GM18526 (cell line): ENCODE measurements around the gene KLHL6.

Experiments used
- POLR2A ChIP-seq: IDR thresholded peaks from 3 replicates; pipeline ENCODE4 v1.6.1; 2011; ENCODE audit not compliant: insufficient read length; ENCODE audit errors: extremely low read depth

KLHL6 gene

GRCh38 chr3:183500981-183501704 lies 54.4 kb downstream of the KLHL6 start:
- no peak for TF ChIP-seq POLR2A

GRCh38 chr3:183500319-183500718 lies 55.2 kb downstream of the KLHL6 start:
- no peak for TF ChIP-seq POLR2A

- TF ChIP-seq POLR2A = no peak
Observed at GRCh38 chr3:183498634-183499033, 56.9 kb downstream of the KLHL6 start.

GRCh38 chr3:183497313-183497712 lies 58.2 kb downstream of the KLHL6 start:
- TF ChIP-seq POLR2A = no peak

- no peak for TF ChIP-seq POLR2A
Observed at GRCh38 chr3:183496311-183496710, 59.2 kb downstream of the KLHL6 start.

- no peak for TF ChIP-seq POLR2A
Observed at GRCh38 chr3:183494341-183494740, 61.2 kb downstream of the KLHL6 start.

GRCh38 chr3:183493296-183494045 lies 62.0 kb downstream of the KLHL6 start:
- TF ChIP-seq POLR2A = no peak

GRCh38 chr3:183492849-183493179 lies 62.7 kb downstream of the KLHL6 start:
- TF ChIP-seq POLR2A = no peak

- TF ChIP-seq POLR2A = no peak
Observed at GRCh38 chr3:183491923-183492848, 63.3 kb downstream of the KLHL6 start.

- TF ChIP-seq POLR2A = no peak
Observed at GRCh38 chr3:183491109-183491922, 64.2 kb downstream of the KLHL6 start.

GRCh38 chr3:183490653-183491052 lies 64.9 kb downstream of the KLHL6 start:
- TF ChIP-seq POLR2A = no peak

GRCh38 chr3:183490211-183490601 lies 65.3 kb downstream of the KLHL6 start:
- no peak for TF ChIP-seq POLR2A

GRCh38 chr3:183489455-183490210 lies 65.9 kb downstream of the KLHL6 start:
- no peak for TF ChIP-seq POLR2A

- TF ChIP-seq POLR2A = no peak
Observed at GRCh38 chr3:183488343-183488742, 67.2 kb downstream of the KLHL6 start.
